Trophoblast cell (in vitro differentiated cells and primary cell): ENCODE data around the gene PRTFDC1.

ENCODE experiments used
- DNase-seq, 2 donors: peaks; one replicate each; pipeline ENCODE4 v3.0.0-alpha.2; 2016
- H2AFZ ChIP-seq: 2 replicates; pipeline ENCODE4 v1.6.1; 2013; ENCODE audit warnings: low read length, moderate library complexity, mild to moderate bottlenecking; ENCODE audit not compliant: insufficient read depth, poor library complexity
- H2AK5ac ChIP-seq: 2 replicates; pipeline ENCODE4 v1.6.1; 2013; ENCODE audit warnings: mild to moderate bottlenecking, low read length
- H2BK120ac ChIP-seq: 2 replicates; pipeline ENCODE4 v1.6.1; 2013; ENCODE audit warnings: low read length, mild to moderate bottlenecking, moderate library complexity; ENCODE audit not compliant: insufficient read depth, poor library complexity
- H2BK12ac ChIP-seq: 2 replicates; pipeline ENCODE4 v1.6.1; 2013; ENCODE audit warnings: mild to moderate bottlenecking, low read length, moderate library complexity
- H2BK5ac ChIP-seq: 2 replicates; pipeline ENCODE4 v1.6.1; 2013; ENCODE audit warnings: low read length, low read depth, moderate library complexity, mild to moderate bottlenecking; ENCODE audit not compliant: poor library complexity
- H3K14ac ChIP-seq: 2 replicates; pipeline ENCODE4 v1.6.1; 2013; ENCODE audit warnings: mild to moderate bottlenecking, low read length
- H3K18ac ChIP-seq: 2 replicates; pipeline ENCODE4 v1.6.1; 2013; ENCODE audit warnings: mild to moderate bottlenecking, low read length
- H3K23ac ChIP-seq: 2 replicates; pipeline ENCODE4 v1.6.1; 2013; ENCODE audit warnings: low read length
- H3K27ac ChIP-seq: 2 replicates; pipeline ENCODE4 v1.5.1; 2013; ENCODE audit warnings: low read depth, mild to moderate bottlenecking, inconsistent platforms, low read length, moderate library complexity
- H3K27me3 ChIP-seq: 2 replicates; pipeline ENCODE4 v1.6.1; 2013; ENCODE audit warnings: inconsistent platforms, mild to moderate bottlenecking, low read length, moderate library complexity; ENCODE audit not compliant: insufficient read depth
- H3K36me3 ChIP-seq, 2 experiments: 1 replicate in 1 of 2; 2 replicates in 1 of 2; pipeline ENCODE4 v1.6.1; 2013; ENCODE audit warnings: low read length in 2 of 2, mild to moderate bottlenecking in 2 of 2, moderate library complexity in 1 of 2; ENCODE audit not compliant: insufficient read depth in 2 of 2, control insufficient read depth in 1 of 2
- H3K4ac ChIP-seq: 2 replicates; pipeline ENCODE4 v1.6.1; 2013; ENCODE audit warnings: low read depth, mild to moderate bottlenecking, low read length, moderate library complexity
- H3K4me1 ChIP-seq, 2 experiments: 1 replicate in 1 of 2; 2 replicates in 1 of 2; pipeline ENCODE4 v1.6.1; 2013; ENCODE audit warnings: low read length in 2 of 2, mild to moderate bottlenecking in 2 of 2, moderate library complexity in 1 of 2; ENCODE audit not compliant: insufficient read depth in 2 of 2, control insufficient read depth in 1 of 2
- H3K4me2 ChIP-seq: 2 replicates; pipeline ENCODE4 v1.6.1; 2013; ENCODE audit warnings: inconsistent platforms, mild to moderate bottlenecking, low read length, moderate library complexity
- H3K4me3 ChIP-seq: 2 replicates; pipeline ENCODE4 v1.5.1; 2013; ENCODE audit warnings: mild to moderate bottlenecking, low read depth, low read length, inconsistent platforms
- H3K79me1 ChIP-seq: one replicate; pipeline ENCODE4 v1.6.1; 2013; ENCODE audit warnings: low read length
- H3K79me2 ChIP-seq: 2 replicates; pipeline ENCODE4 v1.6.1; 2013; ENCODE audit warnings: low read length, mild to moderate bottlenecking; ENCODE audit not compliant: control insufficient read depth, insufficient read depth, poor library complexity
- H3K9ac ChIP-seq: 2 replicates; pipeline ENCODE4 v1.6.1; 2013; ENCODE audit warnings: mild to moderate bottlenecking, low read length
- H3K9me3 ChIP-seq: 2 replicates; pipeline ENCODE4 v1.6.1; 2013; ENCODE audit warnings: low read depth, mild to moderate bottlenecking, control low read depth, inconsistent platforms, low read length; ENCODE audit not compliant: insufficient read depth
- H4K12ac ChIP-seq: 2 replicates; pipeline ENCODE4 v1.6.1; 2013; ENCODE audit warnings: low read depth, mild to moderate bottlenecking, low read length, moderate library complexity
- H4K8ac ChIP-seq: 2 replicates; pipeline ENCODE4 v1.6.1; 2013; ENCODE audit warnings: low read depth, mild to moderate bottlenecking, low read length, moderate library complexity
- H4K91ac ChIP-seq: one replicate; pipeline ENCODE4 v1.6.1; 2013; ENCODE audit warnings: low read depth, mild to moderate bottlenecking, low read length, moderate library complexity
- WGBS: extraction: QIAGEN DNeasy Blood & Tissue Kit; methylation state at CpG from one replicate; pipeline ENCODE4 v1.1.7; 2013; ENCODE audit warnings: missing lambda C conversion rate; ENCODE audit not compliant: insufficient read length, insufficient coverage; ENCODE audit errors: extremely low coverage; 5-methylcytosine and 5-hydroxymethylcytosine counted together

Gene PRTFDC1

DNA sequence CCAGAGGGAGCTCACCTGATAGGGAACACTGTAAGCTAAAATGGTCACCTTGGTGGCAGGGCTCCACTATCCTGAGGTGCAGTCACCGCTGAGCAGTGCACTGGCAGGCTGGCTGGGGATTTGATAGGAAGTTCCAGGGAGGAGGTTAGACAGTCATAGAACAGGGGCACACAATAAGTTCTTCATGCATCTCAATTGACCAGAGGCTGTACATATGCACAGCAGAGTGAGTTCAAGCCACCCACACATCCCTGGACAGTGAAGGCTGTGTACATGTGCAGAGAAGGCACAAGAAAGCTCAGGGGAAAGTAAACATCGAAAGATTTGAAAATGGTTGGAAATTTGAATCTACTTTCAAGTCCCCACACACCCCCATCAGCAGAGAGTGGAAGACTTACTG, 13.9 kb downstream of the PRTFDC1 start:
- no peaks in the 10 kb centered on the region for H3K27me3 ChIP-seq
- H3K9me3 ChIP-seq: no peaks in the 10 kb centered on the region
- no peak overlapping the region for H2AFZ ChIP-seq
- no peak overlapping the region for H3K23ac ChIP-seq
- H3K18ac ChIP-seq: no peak overlapping the region
- H3K4me1 ChIP-seq: no peaks in the 10 kb centered on the region
- no peak overlapping the region for H4K8ac ChIP-seq
- no peak for DNase-seq
- no peak overlapping the region for H2AK5ac ChIP-seq
- no peak overlapping the region for H2BK5ac ChIP-seq
- no peaks in the 10 kb centered on the region for H3K79me2 ChIP-seq
- H4K91ac ChIP-seq: no peak overlapping the region
- H3K4ac ChIP-seq: no peak overlapping the region
- H3K4me3 ChIP-seq: no peak overlapping the region
- H2BK120ac ChIP-seq: no peak overlapping the region
- H3K36me3 ChIP-seq: no peaks in the 10 kb centered on the region
- H3K79me1 ChIP-seq: no peaks in the 10 kb centered on the region
- H4K12ac ChIP-seq: no peak overlapping the region
- no peak overlapping the region for H3K14ac ChIP-seq
- no peak overlapping the region for H3K27ac ChIP-seq
- no peak overlapping the region for H2BK12ac ChIP-seq
- no peak overlapping the region for H3K9ac ChIP-seq
- WGBS: no CpG with 5 or more reads among the region's 2 CpGs
- no peak overlapping the region for H3K4me2 ChIP-seq

- Histone ChIP-seq H3K4me1 (no peaks in the 10 kb centered on the region), H3K9ac (no peak overlapping the region), H2BK12ac (no peak overlapping the region), H3K79me2 (no peaks in the 10 kb centered on the region), H4K8ac (no peak overlapping the region), H3K4ac (no peak overlapping the region), H4K91ac (no peak overlapping the region), H3K14ac (no peak overlapping the region), H3K36me3 (no peaks in the 10 kb centered on the region), H2BK5ac (no peak overlapping the region), H3K23ac (no peak overlapping the region), H3K79me1 (no peaks in the 10 kb centered on the region), H3K27ac (no peak overlapping the region), H3K27me3 (no peaks in the 10 kb centered on the region), H2AK5ac (no peak overlapping the region), H2AFZ (no peak overlapping the region), H3K18ac (no peak overlapping the region), H3K4me3 (no peak overlapping the region), H4K12ac (no peak overlapping the region), H2BK120ac (no peak overlapping the region), H3K9me3 (no peaks in the 10 kb centered on the region), H3K4me2 (no peak overlapping the region)
- no CpG with 5 or more reads among the region's 5 CpGs for WGBS
- DNase-seq: no peak
These were observed 14.3 kb downstream of the PRTFDC1 start for GRCh38 chr10:24938076-24938475.

GRCh38 chr10:24935504-24936292, 16.7 kb downstream of the PRTFDC1 start:
- Histone ChIP-seq H3K27ac (no peak overlapping the region), H2BK120ac (no peak overlapping the region), H2BK12ac (no peak overlapping the region), H3K79me1 (no peaks in the 10 kb centered on the region), H3K4me2 (no peak overlapping the region), H3K14ac (no peak overlapping the region), H2AFZ (no peak overlapping the region), H3K18ac (no peak overlapping the region), H4K12ac (no peak overlapping the region), H2BK5ac (no peak overlapping the region), H3K4ac (no peak overlapping the region), H3K27me3 (no peaks in the 10 kb centered on the region), H3K36me3 (no peaks in the 10 kb centered on the region), H3K23ac (no peak overlapping the region), H3K9me3 (no peaks in the 10 kb centered on the region), H3K9ac (no peak overlapping the region), H3K4me3 (no peak overlapping the region), H4K91ac (no peak overlapping the region), H3K4me1 (no peaks in the 10 kb centered on the region), H4K8ac (no peak overlapping the region), H2AK5ac (no peak overlapping the region), H3K79me2 (no peaks in the 10 kb centered on the region)
- WGBS: no CpG with 5 or more reads among the region's 8 CpGs
- no peak for DNase-seq

GRCh38 chr10:24931236-24931635, 21.2 kb downstream of the PRTFDC1 start:
- no peak overlapping the region for H3K4me3 ChIP-seq
- no peak overlapping the region for H3K4ac ChIP-seq
- H3K36me3 ChIP-seq: no peaks in the 10 kb centered on the region
- H3K23ac ChIP-seq: no peak overlapping the region
- H2AFZ ChIP-seq: no peak overlapping the region
- H2BK120ac ChIP-seq: no peak overlapping the region
- DNase-seq: no peak
- H3K4me2 ChIP-seq: no peak overlapping the region
- H3K18ac ChIP-seq: no peak overlapping the region
- H2BK5ac ChIP-seq: no peak overlapping the region
- H3K27me3 ChIP-seq: no peaks in the 10 kb centered on the region
- no peak overlapping the region for H4K8ac ChIP-seq
- no peak overlapping the region for H3K14ac ChIP-seq
- H2BK12ac ChIP-seq: no peak overlapping the region
- no CpG with 5 or more reads among the region's 1 CpG for WGBS
- no peaks in the 10 kb centered on the region for H3K79me2 ChIP-seq
- no peak overlapping the region for H4K12ac ChIP-seq
- H3K9me3 ChIP-seq: no peaks in the 10 kb centered on the region
- H3K27ac ChIP-seq: no peak overlapping the region
- no peaks in the 10 kb centered on the region for H3K79me1 ChIP-seq
- H4K91ac ChIP-seq: no peak overlapping the region
- no peak overlapping the region for H3K9ac ChIP-seq
- H3K4me1 ChIP-seq: no peaks in the 10 kb centered on the region
- no peak overlapping the region for H2AK5ac ChIP-seq
